ENCODE results near the gene NHERF1. TPM values are rescaled to one million over a fixed set of nuclear protein-coding genes. Genes with fewer than 3 reads are reported as not detected.

Gene NHERF1
- total and polyA plus RNA-seq, 9 of the 15 experiments (the other 6 are each of a cell fraction or from before 2014, with no cell fraction given): 11.4 to 79.9 (median 36.9) TPM

DNA sequence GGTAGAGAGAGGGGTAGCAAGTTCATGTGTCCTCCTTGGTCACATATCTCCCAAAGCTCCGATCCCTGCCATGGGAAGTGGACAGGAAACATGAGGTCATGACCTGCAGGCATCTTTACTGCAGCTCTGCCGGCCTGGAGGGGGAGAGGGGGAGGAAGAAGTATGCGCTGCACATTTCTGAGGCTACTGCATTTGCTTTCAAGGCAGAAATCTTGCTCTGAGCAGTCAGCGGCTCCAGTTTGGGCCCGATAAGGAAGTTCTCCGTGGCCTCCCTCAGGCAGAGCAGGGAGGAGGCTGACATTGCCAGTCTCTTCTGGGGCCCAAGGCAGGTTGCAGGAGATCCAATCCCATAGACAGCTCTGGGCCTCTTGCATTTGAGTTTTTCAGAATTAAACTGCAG lies 1.5 kb upstream of the NHERF1 start (continued):
- TF ChIP-seq, protein P1, sequence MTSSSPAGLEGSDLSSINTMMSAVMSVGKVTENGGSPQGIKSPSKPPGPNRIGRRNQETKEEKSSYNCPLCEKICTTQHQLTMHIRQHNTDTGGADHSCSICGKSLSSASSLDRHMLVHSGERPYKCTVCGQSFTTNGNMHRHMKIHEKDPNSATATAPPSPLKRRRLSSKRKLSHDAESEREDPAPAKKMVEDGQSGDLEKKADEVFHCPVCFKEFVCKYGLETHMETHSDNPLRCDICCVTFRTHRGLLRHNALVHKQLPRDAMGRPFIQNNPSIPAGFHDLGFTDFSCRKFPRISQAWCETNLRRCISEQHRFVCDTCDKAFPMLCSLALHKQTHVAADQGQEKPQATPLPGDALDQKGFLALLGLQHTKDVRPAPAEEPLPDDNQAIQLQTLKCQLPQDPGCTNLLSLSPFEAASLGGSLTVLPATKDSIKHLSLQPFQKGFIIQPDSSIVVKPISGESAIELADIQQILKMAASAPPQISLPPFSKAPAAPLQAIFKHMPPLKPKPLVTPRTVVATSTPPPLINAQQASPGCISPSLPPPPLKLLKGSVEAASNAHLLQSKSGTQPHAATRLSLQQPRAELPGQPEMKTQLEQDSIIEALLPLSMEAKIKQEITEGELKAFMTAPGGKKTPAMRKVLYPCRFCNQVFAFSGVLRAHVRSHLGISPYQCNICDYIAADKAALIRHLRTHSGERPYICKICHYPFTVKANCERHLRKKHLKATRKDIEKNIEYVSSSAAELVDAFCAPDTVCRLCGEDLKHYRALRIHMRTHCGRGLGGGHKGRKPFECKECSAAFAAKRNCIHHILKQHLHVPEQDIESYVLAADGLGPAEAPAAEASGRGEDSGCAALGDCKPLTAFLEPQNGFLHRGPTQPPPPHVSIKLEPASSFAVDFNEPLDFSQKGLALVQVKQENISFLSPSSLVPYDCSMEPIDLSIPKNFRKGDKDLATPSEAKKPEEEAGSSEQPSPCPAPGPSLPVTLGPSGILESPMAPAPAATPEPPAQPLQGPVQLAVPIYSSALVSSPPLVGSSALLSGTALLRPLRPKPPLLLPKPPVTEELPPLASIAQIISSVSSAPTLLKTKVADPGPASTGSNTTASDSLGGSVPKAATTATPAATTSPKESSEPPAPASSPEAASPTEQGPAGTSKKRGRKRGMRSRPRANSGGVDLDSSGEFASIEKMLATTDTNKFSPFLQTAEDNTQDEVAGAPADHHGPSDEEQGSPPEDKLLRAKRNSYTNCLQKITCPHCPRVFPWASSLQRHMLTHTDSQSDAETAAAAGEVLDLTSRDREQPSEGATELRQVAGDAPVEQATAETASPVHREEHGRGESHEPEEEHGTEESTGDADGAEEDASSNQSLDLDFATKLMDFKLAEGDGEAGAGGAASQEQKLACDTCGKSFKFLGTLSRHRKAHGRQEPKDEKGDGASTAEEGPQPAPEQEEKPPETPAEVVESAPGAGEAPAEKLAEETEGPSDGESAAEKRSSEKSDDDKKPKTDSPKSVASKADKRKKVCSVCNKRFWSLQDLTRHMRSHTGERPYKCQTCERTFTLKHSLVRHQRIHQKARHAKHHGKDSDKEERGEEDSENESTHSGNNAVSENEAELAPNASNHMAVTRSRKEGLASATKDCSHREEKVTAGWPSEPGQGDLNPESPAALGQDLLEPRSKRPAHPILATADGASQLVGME (CRISPR knock-in tag; IDR thresholded peaks at IDR 0.05): no peak
- TF ChIP-seq TCF3 (CRISPR knock-in tag; IDR thresholded peaks at IDR 0.05) (peak; percentile 43), PCBP2 (IDR thresholded peaks at IDR 0.05; ENCODE audit: low read depth, low read length, poor library complexity, severe bottlenecking) (no peak), CAMTA2 (CRISPR knock-in tag; conservative IDR thresholded peaks at IDR 0.05) (no peak), CBFA2T2 (conservative IDR thresholded peaks at IDR 0.05) (peak; percentile 36; the same call in 1 of the 2 replicates), FOXA1 (IDR thresholded peaks at IDR 0.05; ENCODE audit: borderline replicate concordance) (no peak), RCOR1 (IDR thresholded peaks at IDR 0.05; ENCODE audit: borderline replicate concordance in 1 of 2, low read depth in 2 of 2, low read length in 2 of 2) (peak in 1 of 2 experiments; percentile 89; a peak in 2 of 4 replicates), SMAD1 (IDR thresholded peaks at IDR 0.05; ENCODE audit: low read depth, low read length, partially characterized antibody) (no peak), KLF13 (tag; IDR thresholded peaks at IDR 0.05; ENCODE audit: borderline replicate concordance, low read depth) (no peak), MTF1 (CRISPR knock-in tag; IDR thresholded peaks at IDR 0.05; ENCODE audit: borderline replicate concordance) (no peak), DMBX1 (CRISPR knock-in tag; IDR thresholded peaks at IDR 0.05; ENCODE audit: borderline replicate concordance) (peak; percentile 65; the same call in 1 of the 2 replicates), ZNF507 (tag; conservative IDR thresholded peaks at IDR 0.05) (no peak), ZBTB1 (CRISPR knock-in tag; IDR thresholded peaks at IDR 0.05; ENCODE audit: borderline replicate concordance, low read depth) (no peak)
- TF ChIP-seq, protein P2, sequence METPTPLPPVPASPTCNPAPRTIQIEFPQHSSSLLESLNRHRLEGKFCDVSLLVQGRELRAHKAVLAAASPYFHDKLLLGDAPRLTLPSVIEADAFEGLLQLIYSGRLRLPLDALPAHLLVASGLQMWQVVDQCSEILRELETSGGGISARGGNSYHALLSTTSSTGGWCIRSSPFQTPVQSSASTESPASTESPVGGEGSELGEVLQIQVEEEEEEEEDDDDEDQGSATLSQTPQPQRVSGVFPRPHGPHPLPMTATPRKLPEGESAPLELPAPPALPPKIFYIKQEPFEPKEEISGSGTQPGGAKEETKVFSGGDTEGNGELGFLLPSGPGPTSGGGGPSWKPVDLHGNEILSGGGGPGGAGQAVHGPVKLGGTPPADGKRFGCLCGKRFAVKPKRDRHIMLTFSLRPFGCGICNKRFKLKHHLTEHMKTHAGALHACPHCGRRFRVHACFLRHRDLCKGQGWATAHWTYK (CRISPR knock-in tag; IDR thresholded peaks at IDR 0.05): peak; percentile 77; the same call in 1 of the 2 replicates
- TF ChIP-seq, protein P3, sequence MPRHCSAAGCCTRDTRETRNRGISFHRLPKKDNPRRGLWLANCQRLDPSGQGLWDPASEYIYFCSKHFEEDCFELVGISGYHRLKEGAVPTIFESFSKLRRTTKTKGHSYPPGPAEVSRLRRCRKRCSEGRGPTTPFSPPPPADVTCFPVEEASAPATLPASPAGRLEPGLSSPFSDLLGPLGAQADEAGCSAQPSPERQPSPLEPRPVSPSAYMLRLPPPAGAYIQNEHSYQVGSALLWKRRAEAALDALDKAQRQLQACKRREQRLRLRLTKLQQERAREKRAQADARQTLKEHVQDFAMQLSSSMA (CRISPR knock-in tag; IDR thresholded peaks at IDR 0.05): no peak
- TF ChIP-seq, protein P4, sequence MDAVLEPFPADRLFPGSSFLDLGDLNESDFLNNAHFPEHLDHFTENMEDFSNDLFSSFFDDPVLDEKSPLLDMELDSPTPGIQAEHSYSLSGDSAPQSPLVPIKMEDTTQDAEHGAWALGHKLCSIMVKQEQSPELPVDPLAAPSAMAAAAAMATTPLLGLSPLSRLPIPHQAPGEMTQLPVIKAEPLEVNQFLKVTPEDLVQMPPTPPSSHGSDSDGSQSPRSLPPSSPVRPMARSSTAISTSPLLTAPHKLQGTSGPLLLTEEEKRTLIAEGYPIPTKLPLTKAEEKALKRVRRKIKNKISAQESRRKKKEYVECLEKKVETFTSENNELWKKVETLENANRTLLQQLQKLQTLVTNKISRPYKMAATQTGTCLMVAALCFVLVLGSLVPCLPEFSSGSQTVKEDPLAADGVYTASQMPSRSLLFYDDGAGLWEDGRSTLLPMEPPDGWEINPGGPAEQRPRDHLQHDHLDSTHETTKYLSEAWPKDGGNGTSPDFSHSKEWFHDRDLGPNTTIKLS (IDR thresholded peaks at IDR 0.05; ENCODE audit: borderline replicate concordance, low read depth): no peak
- TF ChIP-seq, protein P5, sequence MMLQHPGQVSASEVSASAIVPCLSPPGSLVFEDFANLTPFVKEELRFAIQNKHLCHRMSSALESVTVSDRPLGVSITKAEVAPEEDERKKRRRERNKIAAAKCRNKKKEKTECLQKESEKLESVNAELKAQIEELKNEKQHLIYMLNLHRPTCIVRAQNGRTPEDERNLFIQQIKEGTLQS (IDR thresholded peaks at IDR 0.05): peak; percentile 25; the same call in 1 of the 2 replicates
- TF ChIP-seq, protein P5 (CRISPR knock-in tag; conservative IDR thresholded peaks at IDR 0.05): no peak
